ENCODE data around the gene GALNT13. TPM values are rescaled to one million over a fixed set of nuclear protein-coding genes. Genes with fewer than 3 reads are reported as not detected.

Gene GALNT13
- total and polyA plus RNA-seq, 2 donors (not counting 1 experiment from before 2014, with no cell fraction given) = 0.17 TPM; not detected in 1

- H3K4me2 ChIP-seq (ENCODE audit: extremely low read depth, insufficient read depth, low read length) = no peak overlapping the region
- H2AFZ ChIP-seq (ENCODE audit: low read length) = no peak overlapping the region
- H4K20me1 ChIP-seq (ENCODE audit: control insufficient read depth, extremely low read depth, insufficient read depth, low read length) = no peaks in the 10 kb centered on the region
- no peaks in the 10 kb centered on the region for H3K36me3 ChIP-seq (ENCODE audit: control insufficient read depth, insufficient read depth, low read length)
- no peaks in the 10 kb centered on the region for H3K4me1 ChIP-seq (ENCODE audit: control insufficient read depth, extremely low read depth, insufficient read depth, low read length)
- no peak overlapping the region for H3K9ac ChIP-seq (ENCODE audit: insufficient read depth, low read length)
- H3K27me3 ChIP-seq (ENCODE audit: control insufficient read depth, insufficient read depth, low read length) = no peaks in the 10 kb centered on the region
- TF ChIP-seq, protein P1, sequence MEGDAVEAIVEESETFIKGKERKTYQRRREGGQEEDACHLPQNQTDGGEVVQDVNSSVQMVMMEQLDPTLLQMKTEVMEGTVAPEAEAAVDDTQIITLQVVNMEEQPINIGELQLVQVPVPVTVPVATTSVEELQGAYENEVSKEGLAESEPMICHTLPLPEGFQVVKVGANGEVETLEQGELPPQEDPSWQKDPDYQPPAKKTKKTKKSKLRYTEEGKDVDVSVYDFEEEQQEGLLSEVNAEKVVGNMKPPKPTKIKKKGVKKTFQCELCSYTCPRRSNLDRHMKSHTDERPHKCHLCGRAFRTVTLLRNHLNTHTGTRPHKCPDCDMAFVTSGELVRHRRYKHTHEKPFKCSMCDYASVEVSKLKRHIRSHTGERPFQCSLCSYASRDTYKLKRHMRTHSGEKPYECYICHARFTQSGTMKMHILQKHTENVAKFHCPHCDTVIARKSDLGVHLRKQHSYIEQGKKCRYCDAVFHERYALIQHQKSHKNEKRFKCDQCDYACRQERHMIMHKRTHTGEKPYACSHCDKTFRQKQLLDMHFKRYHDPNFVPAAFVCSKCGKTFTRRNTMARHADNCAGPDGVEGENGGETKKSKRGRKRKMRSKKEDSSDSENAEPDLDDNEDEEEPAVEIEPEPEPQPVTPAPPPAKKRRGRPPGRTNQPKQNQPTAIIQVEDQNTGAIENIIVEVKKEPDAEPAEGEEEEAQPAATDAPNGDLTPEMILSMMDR (conservative IDR thresholded peaks at IDR 0.05 in 1 of 2, IDR thresholded peaks at IDR 0.05 in 1 of 2; ENCODE audit: low read depth in 1 of 2, low read length in 2 of 2) = no peak
- no peak for TF ChIP-seq EZH2 (IDR thresholded peaks at IDR 0.05; ENCODE audit: low read length, missing control alignments)
- no peaks in the 10 kb centered on the region for H3K79me2 ChIP-seq (ENCODE audit: control insufficient read depth, insufficient read depth, low read length)
- no peak for DNase-seq (ENCODE audit: low read depth in 2 of 2)
- H3K9me3 ChIP-seq (ENCODE audit: control insufficient read depth, insufficient read depth, low read depth, low read length) = no peaks in the 10 kb centered on the region
- H3K27ac ChIP-seq (ENCODE audit: insufficient read depth, low read length) = no peak overlapping the region
- no peak overlapping the region for H3K4me3 ChIP-seq (replicated peaks in 1 of 4; ENCODE audit: control extremely low read depth in 1 of 4, insufficient read depth in 1 of 4, low read depth in 3 of 4, low read length in 4 of 4)
Observed at GRCh38 chr2:153890576-153890975, 18.9 kb downstream of the GALNT13 start.

DNA sequence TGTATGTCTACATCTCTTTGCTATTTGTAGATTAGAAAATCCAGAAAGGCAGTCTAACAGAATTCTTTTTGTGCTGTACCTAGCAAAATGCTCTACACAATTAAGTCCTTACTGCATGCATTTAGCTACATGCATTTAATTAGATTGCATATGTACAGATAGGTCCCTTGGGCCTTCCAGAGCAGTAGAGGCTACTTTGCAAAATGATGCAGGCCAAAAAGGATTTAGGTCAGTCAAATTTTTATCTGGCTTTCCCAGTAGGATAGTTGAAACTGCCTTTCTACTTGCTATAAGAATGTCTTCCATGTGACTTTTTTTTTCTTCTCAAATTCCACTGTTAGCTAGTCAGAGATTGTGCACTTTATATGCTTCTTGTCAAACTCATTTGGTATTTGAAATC is 19.3 kb downstream of the GALNT13 start:
- Histone ChIP-seq H3K27me3 (ENCODE audit: control insufficient read depth, insufficient read depth, low read length) (no peaks in the 10 kb centered on the region), H3K4me1 (ENCODE audit: control insufficient read depth, extremely low read depth, insufficient read depth, low read length) (no peaks in the 10 kb centered on the region), H4K20me1 (ENCODE audit: control insufficient read depth, extremely low read depth, insufficient read depth, low read length) (no peaks in the 10 kb centered on the region), H3K9me3 (ENCODE audit: control insufficient read depth, insufficient read depth, low read depth, low read length) (no peaks in the 10 kb centered on the region), H3K36me3 (ENCODE audit: control insufficient read depth, insufficient read depth, low read length) (no peaks in the 10 kb centered on the region), H3K79me2 (ENCODE audit: control insufficient read depth, insufficient read depth, low read length) (no peaks in the 10 kb centered on the region), H3K4me3 (replicated peaks in 1 of 4; ENCODE audit: control extremely low read depth in 1 of 4, insufficient read depth in 1 of 4, low read depth in 3 of 4, low read length in 4 of 4) (no peak overlapping the region), H2AFZ (ENCODE audit: low read length) (no peak overlapping the region), H3K4me2 (ENCODE audit: extremely low read depth, insufficient read depth, low read length) (no peak overlapping the region), H3K27ac (ENCODE audit: insufficient read depth, low read length) (no peak overlapping the region), H3K9ac (ENCODE audit: insufficient read depth, low read length) (no peak overlapping the region)
- DNase-seq (ENCODE audit: low read depth in 2 of 2) = peak in 1 of 2 donors; percentile 0
- TF ChIP-seq EZH2 (IDR thresholded peaks at IDR 0.05; ENCODE audit: low read length, missing control alignments) = no peak
- TF ChIP-seq, protein P1 (conservative IDR thresholded peaks at IDR 0.05 in 1 of 2, IDR thresholded peaks at IDR 0.05 in 1 of 2; ENCODE audit: low read depth in 1 of 2, low read length in 2 of 2) = no peak

DNA sequence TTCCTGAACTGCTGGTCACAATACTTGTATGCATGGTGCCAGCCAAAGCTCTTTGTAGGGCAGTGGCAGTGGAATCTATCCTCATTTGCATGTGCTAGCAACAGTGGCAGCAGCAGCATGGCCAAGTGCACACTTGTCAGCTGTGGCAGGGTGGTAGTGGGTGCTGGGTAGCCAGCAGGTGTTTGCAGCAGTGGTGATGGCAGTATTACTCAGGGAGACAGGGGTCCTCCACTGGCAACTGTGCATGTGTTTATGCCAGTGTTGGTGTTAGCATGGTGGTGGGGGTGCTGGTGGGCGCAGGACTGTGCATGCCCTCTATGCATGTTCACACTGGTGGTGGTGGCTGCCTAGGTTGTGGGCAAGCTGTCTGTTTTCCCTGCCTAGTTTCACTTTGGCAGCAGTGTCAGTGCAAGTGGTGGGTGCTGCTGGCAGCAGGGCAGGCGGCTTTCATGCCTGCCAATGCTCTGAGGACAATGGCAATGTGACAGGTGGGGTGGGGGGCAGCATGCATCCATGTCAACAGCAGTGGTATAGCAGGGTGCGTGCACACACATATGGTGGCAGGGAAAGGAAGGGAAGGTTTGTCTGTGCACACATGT is 41.2 kb downstream of the GALNT13 start:
- Histone ChIP-seq H3K27ac (ENCODE audit: insufficient read depth, low read length) (no peak overlapping the region), H3K4me2 (ENCODE audit: extremely low read depth, insufficient read depth, low read length) (no peak overlapping the region), H3K9me3 (ENCODE audit: control insufficient read depth, insufficient read depth, low read depth, low read length) (no peaks in the 10 kb centered on the region), H3K4me1 (ENCODE audit: control insufficient read depth, extremely low read depth, insufficient read depth, low read length) (no peaks in the 10 kb centered on the region), H4K20me1 (ENCODE audit: control insufficient read depth, extremely low read depth, insufficient read depth, low read length) (no peaks in the 10 kb centered on the region), H3K9ac (ENCODE audit: insufficient read depth, low read length) (no peak overlapping the region), H3K4me3 (replicated peaks in 1 of 4; ENCODE audit: control extremely low read depth in 1 of 4, insufficient read depth in 1 of 4, low read depth in 3 of 4, low read length in 4 of 4) (no peak overlapping the region), H3K27me3 (ENCODE audit: control insufficient read depth, insufficient read depth, low read length) (no peaks in the 10 kb centered on the region), H3K36me3 (ENCODE audit: control insufficient read depth, insufficient read depth, low read length) (no peaks in the 10 kb centered on the region), H3K79me2 (ENCODE audit: control insufficient read depth, insufficient read depth, low read length) (no peaks in the 10 kb centered on the region), H2AFZ (ENCODE audit: low read length) (no peak overlapping the region)
- no peak for TF ChIP-seq EZH2 (IDR thresholded peaks at IDR 0.05; ENCODE audit: low read length, missing control alignments)
- TF ChIP-seq, protein P1 (conservative IDR thresholded peaks at IDR 0.05 in 1 of 2, IDR thresholded peaks at IDR 0.05 in 1 of 2; ENCODE audit: low read depth in 1 of 2, low read length in 2 of 2) = no peak
- DNase-seq (ENCODE audit: low read depth in 2 of 2) = no peak

Data from fibroblast of lung (primary cell).